Neural crest cell (in vitro differentiated cells): ENCODE data around the gene TNK2. TPM values are rescaled to one million over a fixed set of nuclear protein-coding genes. Genes with fewer than 3 reads are reported as not detected.
A peak's percentile ranks its signal among the peaks of the same experiment; 100 is the strongest.

Source experiments
- DNase-seq: peaks from one replicate; pipeline ENCODE4 v3.0.0; 2021; ENCODE audit warnings: low read depth, mixed read lengths, low spot score
- H3K27ac Mint-ChIP-seq: one replicate; pipeline ENCODE4 v1.8.0; 2021; ENCODE audit warnings: mild to moderate bottlenecking, mixed read lengths; ENCODE audit not compliant: unreplicated experiment
- H3K27me3 Mint-ChIP-seq: 2 replicates; pipeline ENCODE4 v1.8.0; 2021; ENCODE audit warnings: low read depth, mild to moderate bottlenecking, mixed read lengths
- H3K36me3 Mint-ChIP-seq: 2 replicates; pipeline ENCODE4 v1.8.0; 2021; ENCODE audit warnings: low read depth, mild to moderate bottlenecking, mixed read lengths
- H3K4me1 Mint-ChIP-seq: 2 replicates; pipeline ENCODE4 v1.8.0; 2021; ENCODE audit warnings: mixed read lengths
- H3K4me3 Mint-ChIP-seq: one replicate; pipeline ENCODE4 v1.8.0; 2021; ENCODE audit warnings: mild to moderate bottlenecking, mixed read lengths
- H3K9me3 Mint-ChIP-seq: 2 replicates; pipeline ENCODE4 v1.8.0; 2021; ENCODE audit warnings: mixed read lengths
- total RNA-seq: library from RNA; stranded (reverse); gene quantifications from 2 replicates; pipeline ENCODE4 v1.2.1, GENCODE V29; 2021
- TF ChIP-seq, protein P1 (sequence below): fragments of 200-600 bp; sonication (generic); conservative IDR thresholded peaks from 2 replicates; pipeline ENCODE4 v1.5.0; 2021; ENCODE audit warnings: antibody characterized with exemption, mild to moderate bottlenecking

The TNK2 gene
- total RNA-seq, 1 donor from 2014 or later = 54.9 TPM

DNA sequence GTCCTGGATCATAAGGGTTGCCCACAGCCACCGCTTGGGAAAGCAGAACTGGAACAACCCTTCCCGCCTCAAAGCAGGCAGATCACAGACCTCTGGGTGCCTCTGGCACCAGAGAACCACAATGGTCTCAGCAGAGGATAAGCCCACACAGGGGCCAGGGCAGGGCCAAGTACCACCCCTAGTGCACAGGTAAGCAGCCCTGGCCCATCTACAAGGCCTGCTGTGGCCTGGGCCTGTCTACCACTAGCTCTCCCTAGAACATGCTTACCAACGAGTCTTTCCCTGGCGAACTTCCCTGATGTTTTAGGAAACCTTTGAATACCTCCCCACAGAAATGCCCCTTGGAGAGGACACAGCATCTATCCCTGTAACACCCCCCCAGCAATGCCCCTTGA, 28.3 kb downstream of the TNK2 start:
- peak overlapping the region; percentile 57 for H3K27ac Mint-ChIP-seq
- H3K4me1 Mint-ChIP-seq = peaks cover 9% of the 10 kb centered on the region
- no peak for DNase-seq
- H3K27me3 Mint-ChIP-seq = no peaks in the 10 kb centered on the region
- H3K9me3 Mint-ChIP-seq = no peaks in the 10 kb centered on the region
- peaks cover 7% of the 10 kb centered on the region for H3K36me3 Mint-ChIP-seq
- no peak overlapping the region for H3K4me3 Mint-ChIP-seq
- TF ChIP-seq, protein P1, sequence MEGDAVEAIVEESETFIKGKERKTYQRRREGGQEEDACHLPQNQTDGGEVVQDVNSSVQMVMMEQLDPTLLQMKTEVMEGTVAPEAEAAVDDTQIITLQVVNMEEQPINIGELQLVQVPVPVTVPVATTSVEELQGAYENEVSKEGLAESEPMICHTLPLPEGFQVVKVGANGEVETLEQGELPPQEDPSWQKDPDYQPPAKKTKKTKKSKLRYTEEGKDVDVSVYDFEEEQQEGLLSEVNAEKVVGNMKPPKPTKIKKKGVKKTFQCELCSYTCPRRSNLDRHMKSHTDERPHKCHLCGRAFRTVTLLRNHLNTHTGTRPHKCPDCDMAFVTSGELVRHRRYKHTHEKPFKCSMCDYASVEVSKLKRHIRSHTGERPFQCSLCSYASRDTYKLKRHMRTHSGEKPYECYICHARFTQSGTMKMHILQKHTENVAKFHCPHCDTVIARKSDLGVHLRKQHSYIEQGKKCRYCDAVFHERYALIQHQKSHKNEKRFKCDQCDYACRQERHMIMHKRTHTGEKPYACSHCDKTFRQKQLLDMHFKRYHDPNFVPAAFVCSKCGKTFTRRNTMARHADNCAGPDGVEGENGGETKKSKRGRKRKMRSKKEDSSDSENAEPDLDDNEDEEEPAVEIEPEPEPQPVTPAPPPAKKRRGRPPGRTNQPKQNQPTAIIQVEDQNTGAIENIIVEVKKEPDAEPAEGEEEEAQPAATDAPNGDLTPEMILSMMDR = no peak

- no peak for DNase-seq
- H3K4me1 Mint-ChIP-seq = peaks cover 9% of the 10 kb centered on the region
- H3K9me3 Mint-ChIP-seq = no peaks in the 10 kb centered on the region
- H3K27me3 Mint-ChIP-seq = no peaks in the 10 kb centered on the region
- peaks cover 7% of the 10 kb centered on the region for H3K36me3 Mint-ChIP-seq
- no peak overlapping the region for H3K4me3 Mint-ChIP-seq
- peak overlapping the region; percentile 71 for H3K27ac Mint-ChIP-seq
- TF ChIP-seq, protein P1 = no peak
These were observed 28.8 kb downstream of the TNK2 start for GRCh38 chr3:195879416-195880036.

DNA sequence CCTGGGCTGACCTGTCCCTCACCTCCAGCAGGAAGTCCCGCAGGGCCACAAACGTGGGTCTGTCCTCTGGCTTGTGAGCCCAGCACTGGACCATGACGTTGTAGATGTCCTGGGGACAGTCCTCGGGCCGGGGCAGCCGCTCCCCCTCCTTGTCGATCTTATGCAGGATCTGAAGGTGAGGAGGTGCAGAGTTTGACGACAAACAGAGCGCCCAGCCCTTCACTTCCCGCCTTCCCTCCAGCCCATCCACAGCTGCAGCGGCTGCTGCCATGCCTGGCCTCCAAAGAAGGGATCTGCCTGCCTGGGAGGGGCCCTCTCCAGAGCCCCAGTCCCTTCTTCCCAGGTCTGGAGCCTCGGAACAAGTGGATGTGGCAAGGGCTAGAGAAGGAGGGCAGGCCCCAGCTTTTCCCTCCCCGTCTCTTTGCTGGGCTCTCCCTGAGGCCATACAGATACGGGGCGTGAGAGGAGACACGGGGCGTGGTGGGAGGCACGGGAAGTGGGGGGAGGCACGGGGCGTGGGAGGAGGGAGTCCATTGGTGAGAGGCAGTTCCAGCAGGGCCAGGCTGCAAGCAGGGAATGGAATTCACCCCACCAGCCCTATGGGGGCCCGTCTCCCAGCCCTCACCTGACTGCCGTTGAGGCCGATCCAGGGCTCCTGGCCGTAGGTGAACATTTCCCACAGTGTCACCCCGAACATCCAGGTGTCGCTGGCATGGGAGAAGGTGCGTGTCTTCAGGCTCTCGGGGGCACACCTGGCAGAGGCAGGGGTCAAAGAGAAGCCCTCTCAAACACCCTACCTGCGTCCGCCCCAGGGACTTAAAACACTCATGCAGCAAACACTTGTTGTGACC, 29.7 kb downstream of the TNK2 start:
- Mint-ChIP-seq H3K4me1 (peaks cover 5% of the 10 kb centered on the region), H3K9me3 (no peaks in the 10 kb centered on the region), H3K27me3 (no peaks in the 10 kb centered on the region), H3K27ac (no peak overlapping the region), H3K4me3 (no peak overlapping the region), H3K36me3 (peaks cover 4% of the 10 kb centered on the region)
- DNase-seq = no peak
- TF ChIP-seq, protein P1 = no peak

- Mint-ChIP-seq H3K36me3 (peaks cover 4% of the 10 kb centered on the region), H3K27me3 (no peaks in the 10 kb centered on the region), H3K27ac (no peak overlapping the region), H3K4me1 (peaks cover 5% of the 10 kb centered on the region), H3K9me3 (no peaks in the 10 kb centered on the region), H3K4me3 (no peak overlapping the region)
- TF ChIP-seq, protein P1 = no peak
- DNase-seq = no peak
These were observed 30.5 kb downstream of the TNK2 start for GRCh38 chr3:195877767-195878423.

- Mint-ChIP-seq H3K36me3 (peaks cover 4% of the 10 kb centered on the region), H3K27me3 (no peaks in the 10 kb centered on the region), H3K4me1 (peaks cover 5% of the 10 kb centered on the region), H3K9me3 (no peaks in the 10 kb centered on the region), H3K27ac (no peak overlapping the region), H3K4me3 (no peak overlapping the region)
- TF ChIP-seq, protein P1 = no peak
- DNase-seq = no peak
These were observed 31.1 kb downstream of the TNK2 start for GRCh38 chr3:195877136-195877715.
